GM12878 (cell line): ENCODE data around the gene HOXB1. TPM values are rescaled to one million over a fixed set of nuclear protein-coding genes. Genes with fewer than 3 reads are reported as not detected.

ENCODE experiments used
- BACH1 ChIP-seq: fragments of 450-650 bp; IDR thresholded peaks from 2 replicates; pipeline ENCODE4 v1.6.1; 2017; ENCODE audit warnings: mild to moderate bottlenecking, borderline replicate concordance
- BCLAF1 ChIP-seq: fragments of 450-650 bp; IDR thresholded peaks from 2 replicates; pipeline ENCODE4 v1.6.1; 2017; ENCODE audit warnings: antibody characterized with exemption, mild to moderate bottlenecking, moderate library complexity
- BMI1 ChIP-seq: fragments of 450-650 bp; IDR thresholded peaks from 2 replicates; pipeline ENCODE4 v1.6.1; 2016; ENCODE audit warnings: mild to moderate bottlenecking, moderate library complexity, borderline replicate concordance
- CHD1 ChIP-seq: IDR thresholded peaks from 2 replicates; pipeline ENCODE4 v1.6.1; 2012; ENCODE audit warnings: low read depth, low read length, improper control_type of control experiment
- CHD2 ChIP-seq: IDR thresholded peaks from 2 replicates; pipeline ENCODE4 v1.6.1; 2011; ENCODE audit warnings: low read depth, low read length, improper control_type of control experiment, borderline replicate concordance
- CREB1 ChIP-seq: IDR thresholded peaks from 2 replicates; pipeline ENCODE4 v1.6.1; 2012; ENCODE audit warnings: low read depth, mild to moderate bottlenecking, inconsistent platforms
- ESRRA ChIP-seq: IDR thresholded peaks from 2 replicates; pipeline ENCODE4 v1.6.1; 2012; ENCODE audit warnings: mild to moderate bottlenecking, low read length, improper control_type of control experiment
- EZH2 ChIP-seq: IDR thresholded peaks from 2 replicates; pipeline ENCODE4 v1.6.1; 2012; ENCODE audit warnings: low read depth, mild to moderate bottlenecking, control low read depth, inconsistent platforms, low read length, borderline replicate concordance; ENCODE audit not compliant: control insufficient read depth
- FOXM1 ChIP-seq: IDR thresholded peaks from 2 replicates; pipeline ENCODE4 v1.6.1; 2012; ENCODE audit warnings: low read depth, mild to moderate bottlenecking, inconsistent platforms, low read length, moderate library complexity
- HSF1 ChIP-seq: fragments of 150-350 bp; IDR thresholded peaks from 2 replicates; pipeline ENCODE4 v1.6.1; 2014; ENCODE audit warnings: mild to moderate bottlenecking, low read depth, low read length
- JUNB ChIP-seq: IDR thresholded peaks from 2 replicates; pipeline ENCODE4 v1.6.1; 2016; ENCODE audit warnings: antibody characterized with exemption, mild to moderate bottlenecking
- KLF5 ChIP-seq: fragments of 450-650 bp; IDR thresholded peaks from 2 replicates; pipeline ENCODE4 v1.6.1; 2014; ENCODE audit warnings: mild to moderate bottlenecking; ENCODE audit not compliant: partially characterized antibody
- MEF2A ChIP-seq: IDR thresholded peaks from 2 replicates; pipeline ENCODE4 v1.6.1; 2011; ENCODE audit warnings: low read depth, mild to moderate bottlenecking, low read length, moderate library complexity; ENCODE audit not compliant: insufficient read depth
- NBN ChIP-seq: fragments of 450-650 bp; IDR thresholded peaks from 2 replicates; pipeline ENCODE4 v1.6.1; 2016
- RB1 ChIP-seq: fragments of 450-650 bp; formaldehyde crosslinking; IDR thresholded peaks from 2 replicates; pipeline ENCODE4 v1.6.1; 2017; ENCODE audit warnings: mild to moderate bottlenecking, borderline replicate concordance
- SMAD5 ChIP-seq: IDR thresholded peaks from 2 replicates; pipeline ENCODE4 v1.6.1; 2016; ENCODE audit warnings: antibody characterized with exemption, low read depth
- SPI1 ChIP-seq: IDR thresholded peaks from 2 replicates; pipeline ENCODE4 v1.6.1; 2011; ENCODE audit warnings: low read depth, mild to moderate bottlenecking, low read length, moderate library complexity, borderline replicate concordance; ENCODE audit not compliant: insufficient read depth
- SREBF2 ChIP-seq: IDR thresholded peaks from 2 replicates; pipeline ENCODE4 v1.6.1; 2012; ENCODE audit warnings: mild to moderate bottlenecking, low read length
- SRF ChIP-seq, 2 experiments: IDR thresholded peaks; 2 replicates each; pipeline ENCODE4 v1.6.1; 2011; ENCODE audit warnings: low read depth in 2 of 2, low read length in 2 of 2, mild to moderate bottlenecking in 1 of 2, moderate library complexity in 1 of 2
- SUPT20H ChIP-seq: IDR thresholded peaks from 2 replicates; pipeline ENCODE4 v1.6.1; 2011; ENCODE audit warnings: low read depth, mild to moderate bottlenecking, low read length, moderate library complexity, borderline replicate concordance; ENCODE audit not compliant: control insufficient read depth
- TCF12 ChIP-seq: IDR thresholded peaks from 2 replicates; pipeline ENCODE4 v1.6.1; 2011; ENCODE audit warnings: low read depth, mild to moderate bottlenecking, low read length
- ZNF207 ChIP-seq: fragments of 450-650 bp; IDR thresholded peaks from 2 replicates; pipeline ENCODE4 v1.6.1; 2014; ENCODE audit warnings: antibody characterized with exemption, mild to moderate bottlenecking, borderline replicate concordance
- ZNF24 ChIP-seq: fragments of 450-650 bp; IDR thresholded peaks from 2 replicates; pipeline ENCODE4 v1.6.1; 2017; ENCODE audit warnings: antibody characterized with exemption, mild to moderate bottlenecking
- polyA plus RNA-seq, 11 experiments: library from polyadenylated mRNA; depleted of rRNA in 4 of 11; unstranded in 6 of 11; stranded (reverse) in 5 of 11; fragments of >200 nt; fragmentation: Nextera tagmentation in 4 of 11; fragmentation: Illumina TruSeq in 1 of 11; extraction: Ambion mirVana in 4 of 11; extraction: Trizol in 1 of 11; gene quantifications; 1 replicate in 1 of 11; 2 replicates in 10 of 11; pipeline versions ENCODE4 v1.2.1 to v1.2.3, GENCODE V29; 2011 to 2016; ENCODE audit warnings: inconsistent platforms in 2 of 11, missing spikeins in 2 of 11, low read depth in 1 of 11
- total RNA-seq, 4 experiments: library from RNA; depleted of rRNA in 3 of 4; stranded (reverse); fragments of >200 nt in 3 of 4; fragmentation: Illumina TruSeq in 1 of 4; extraction: Trizol in 1 of 4; gene quantifications; 2 replicates each; pipeline versions ENCODE4 v1.2.1 to v1.2.3, GENCODE V29; 2013 to 2021
- TF ChIP-seq, protein P1 (sequence below): fragments of 450-650 bp; IDR thresholded peaks from 2 replicates; pipeline ENCODE4 v1.6.1; 2016; ENCODE audit warnings: mild to moderate bottlenecking

The HOXB1 gene
- total and polyA plus RNA-seq, 10 of the 15 experiments (the other 5 are each of a cell fraction or from before 2014, with no cell fraction given) = not detected

DNA sequence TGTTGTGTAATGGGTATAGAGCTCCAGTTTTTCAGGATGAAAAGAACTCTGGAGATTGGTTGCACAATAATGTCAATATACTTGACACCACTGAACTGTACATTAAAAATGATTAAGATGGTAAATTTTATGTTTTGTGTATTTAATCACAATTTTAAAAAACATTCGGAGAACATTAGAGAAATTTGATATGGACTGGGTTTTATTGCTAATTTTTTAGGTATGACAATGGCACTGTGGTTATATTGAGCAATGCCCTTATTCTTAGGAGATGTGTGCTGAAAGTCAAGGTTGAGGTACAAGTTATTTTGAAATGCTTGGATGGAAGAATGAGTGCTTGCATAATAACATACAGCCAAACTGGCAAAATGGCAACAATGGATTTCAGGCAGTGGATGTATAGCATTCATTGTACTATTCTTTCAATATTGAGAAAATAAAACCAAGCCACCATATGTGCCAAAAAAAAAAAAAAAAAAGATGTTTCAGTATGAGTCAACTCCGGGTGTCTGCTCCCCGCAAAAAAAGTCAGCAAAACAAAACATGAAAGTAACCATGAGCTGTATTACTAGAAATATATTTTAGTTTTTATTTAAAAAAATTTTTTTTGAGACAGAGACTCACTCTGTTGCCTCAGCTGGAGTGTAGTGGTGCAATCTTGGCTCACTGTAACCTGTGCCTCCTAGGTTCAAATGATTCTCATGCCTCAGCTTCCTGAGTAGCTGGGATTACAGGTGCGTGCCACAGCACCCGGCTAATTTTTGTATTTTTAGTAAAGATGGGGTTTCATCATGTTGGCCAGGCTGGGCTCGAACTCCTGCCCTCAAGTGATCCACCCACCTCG, 19.8 kb downstream of the HOXB1 start (continued):
- no peak for TF ChIP-seq SPI1
- TF ChIP-seq TCF12 = peak; percentile 57; the same call in 1 of the 2 replicates
- TF ChIP-seq, protein P1, sequence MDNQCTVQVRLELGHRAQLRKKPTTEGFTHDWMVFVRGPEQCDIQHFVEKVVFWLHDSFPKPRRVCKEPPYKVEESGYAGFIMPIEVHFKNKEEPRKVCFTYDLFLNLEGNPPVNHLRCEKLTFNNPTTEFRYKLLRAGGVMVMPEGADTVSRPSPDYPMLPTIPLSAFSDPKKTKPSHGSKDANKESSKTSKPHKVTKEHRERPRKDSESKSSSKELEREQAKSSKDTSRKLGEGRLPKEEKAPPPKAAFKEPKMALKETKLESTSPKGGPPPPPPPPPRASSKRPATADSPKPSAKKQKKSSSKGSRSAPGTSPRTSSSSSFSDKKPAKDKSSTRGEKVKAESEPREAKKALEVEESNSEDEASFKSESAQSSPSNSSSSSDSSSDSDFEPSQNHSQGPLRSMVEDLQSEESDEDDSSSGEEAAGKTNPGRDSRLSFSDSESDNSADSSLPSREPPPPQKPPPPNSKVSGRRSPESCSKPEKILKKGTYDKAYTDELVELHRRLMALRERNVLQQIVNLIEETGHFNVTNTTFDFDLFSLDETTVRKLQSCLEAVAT = 0 out of 2 replicates have a peak, but pooled peaks have one; percentile 54
- TF ChIP-seq CHD1 = no peak
- 0 out of 2 replicates have a peak, but pooled peaks have one; percentile 57 for TF ChIP-seq NBN
- TF ChIP-seq BCLAF1 = no peak
- no peak for TF ChIP-seq SREBF2
- no peak for TF ChIP-seq SRF (IDR thresholded peaks at IDR 0.05; ENCODE audit: low read depth in 2 of 2, low read length in 2 of 2)
- no peak for TF ChIP-seq ESRRA
- TF ChIP-seq CHD2 = peak; percentile 22; the same call in 1 of the 2 replicates
- peak; percentile 84 for TF ChIP-seq MEF2A
- TF ChIP-seq ZNF207 = no peak
- no peak for TF ChIP-seq KLF5
- peak; percentile 98 for TF ChIP-seq JUNB
- TF ChIP-seq SUPT20H = no peak
- TF ChIP-seq HSF1 = no peak
- peak; percentile 21; the same call in 1 of the 2 replicates for TF ChIP-seq CREB1
- TF ChIP-seq RB1 = no peak
- no peak; the same call in 1 of the 2 replicates for TF ChIP-seq BMI1
- TF ChIP-seq FOXM1 = peak; percentile 66; the same call in 1 of the 2 replicates
- TF ChIP-seq EZH2 = no peak
- no peak; the same call in 1 of the 2 replicates for TF ChIP-seq ZNF24
- no peak for TF ChIP-seq SMAD5
- TF ChIP-seq BACH1 = no peak
